IMR-90 (cell line): ENCODE results near the gene SPDYE16. TPM values are rescaled to one million over a fixed set of nuclear protein-coding genes. Genes with fewer than 3 reads are reported as not detected.
"Not testable (repeated sequence)": the region's sequence is repeated elsewhere in the genome, so short reads cannot be mapped to it uniquely, and the experiment has no call there.

Experiments used
- ATAC-seq: fragments of 200-7000 bp; cut with Tn5 transposase; 2 replicates; pipeline ENCODE4 v1.9.1; 2020; ENCODE audit warnings: low read depth, mild to moderate bottlenecking, moderate library complexity
- BruUV-seq: library from RNA; stranded (reverse); fragments of 400-500 nt; replicated peaks from 2 replicates; lab custom pipeline; 2021; lab: Mats Ljungman, UMichigan
- CTCF ChIA-PET: fragments of 300-600 bp; formaldehyde crosslinking; extraction: SDS; loops from one replicate; lab custom pipeline; 2021; ENCODE audit warnings: antibody characterized with exemption; lab: Yijun Ruan, JAX
- POLR2A ChIA-PET: fragments of 300-600 bp; sonication (Branson Sonifier 250); formaldehyde crosslinking; loops from one replicate; lab custom pipeline; 2022; ENCODE audit warnings: antibody characterized with exemption; ENCODE audit not compliant: unreplicated experiment; lab: Charles Lee
- DNase-seq: peaks from one replicate; pipeline ENCODE4 v3.0.0; 2013
- H2AFZ ChIP-seq: replicated peaks from 2 replicates; pipeline ENCODE3; 2013; ENCODE audit warnings: low read length, mild to moderate bottlenecking; ENCODE audit not compliant: poor library complexity
- H2AK5ac ChIP-seq: 2 replicates; pipeline ENCODE4 v1.6.1; 2013; ENCODE audit warnings: low read depth, low read length, inconsistent platforms
- H2AK9ac ChIP-seq: replicated peaks from 2 replicates; pipeline ENCODE3; 2013; ENCODE audit warnings: mild to moderate bottlenecking, low read depth, low read length, moderate library complexity; ENCODE audit not compliant: poor library complexity
- H2BK120ac ChIP-seq: 2 replicates; pipeline ENCODE4 v1.6.1; 2013; ENCODE audit warnings: low read depth, low read length, inconsistent platforms
- H2BK15ac ChIP-seq: 3 replicates; pipeline ENCODE4 v1.6.1; 2013; ENCODE audit warnings: low read depth, low read length, inconsistent platforms
- H2BK20ac ChIP-seq: 2 replicates; pipeline ENCODE4 v1.6.1; 2013; ENCODE audit warnings: low read depth, mild to moderate bottlenecking, inconsistent platforms, low read length, moderate library complexity
- H2BK5ac ChIP-seq: 2 replicates; pipeline ENCODE4 v1.6.1; 2013; ENCODE audit warnings: mild to moderate bottlenecking, low read depth, low read length, inconsistent platforms; ENCODE audit not compliant: poor library complexity, severe bottlenecking
- H3K14ac ChIP-seq: replicated peaks from 2 replicates; pipeline ENCODE4 v1.6.1; 2013; ENCODE audit warnings: low read depth, low read length, inconsistent platforms
- H3K18ac ChIP-seq: 2 replicates; pipeline ENCODE4 v1.6.1; 2013; ENCODE audit warnings: low read depth, low read length, control low read depth
- H3K23ac ChIP-seq: 2 replicates; pipeline ENCODE4 v1.6.1; 2013; ENCODE audit warnings: low read depth, low read length, inconsistent platforms
- H3K27ac ChIP-seq: 2 replicates; pipeline ENCODE4 v1.5.1; 2013; ENCODE audit warnings: mild to moderate bottlenecking, control low read depth, low read length; ENCODE audit not compliant: insufficient read depth
- H3K27me3 ChIP-seq: 2 replicates; pipeline ENCODE4 v1.6.1; 2013; ENCODE audit warnings: low read length; ENCODE audit not compliant: control insufficient read depth, insufficient read depth
- H3K36me3 ChIP-seq: 2 replicates; pipeline ENCODE4 v1.6.1; 2013; ENCODE audit warnings: low read length, mixed read lengths; ENCODE audit not compliant: control insufficient read depth, insufficient read depth
- H3K4ac ChIP-seq: 2 replicates; pipeline ENCODE4 v1.6.1; 2013; ENCODE audit warnings: low read depth, low read length, inconsistent platforms
- H3K4me1 ChIP-seq: 2 replicates; pipeline ENCODE4 v1.6.1; 2013; ENCODE audit warnings: low read length, mixed read lengths; ENCODE audit not compliant: control insufficient read depth, insufficient read depth
- H3K4me2 ChIP-seq: 2 replicates; pipeline ENCODE4 v1.6.1; 2013; ENCODE audit warnings: low read depth, mild to moderate bottlenecking, control low read depth, low read length, moderate library complexity
- H3K4me3 ChIP-seq: 2 replicates; pipeline ENCODE4 v1.5.1; 2013; ENCODE audit warnings: low read depth, mild to moderate bottlenecking, control low read depth, low read length, moderate library complexity; ENCODE audit not compliant: insufficient read depth
- H3K56ac ChIP-seq: 2 replicates; pipeline ENCODE4 v1.6.1; 2013; ENCODE audit warnings: low read length, inconsistent platforms; ENCODE audit not compliant: insufficient read depth; ENCODE audit errors: extremely low read depth
- H3K79me1 ChIP-seq, 2 experiments: 2 replicates each; pipeline ENCODE4 v1.6.1; 2013; ENCODE audit warnings: low read length in 2 of 2, inconsistent platforms in 1 of 2, low read depth in 1 of 2
- H3K9ac ChIP-seq: 2 replicates; pipeline ENCODE4 v1.6.1; 2013; ENCODE audit warnings: low read depth, low read length, control low read depth
- H3K9me1 ChIP-seq: 2 replicates; pipeline ENCODE4 v1.6.1; 2013; ENCODE audit warnings: low read length, inconsistent platforms; ENCODE audit not compliant: insufficient read depth
- H3K9me3 ChIP-seq: 2 replicates; pipeline ENCODE4 v1.6.1; 2013; ENCODE audit warnings: low read length; ENCODE audit not compliant: control insufficient read depth, insufficient read depth
- H4K20me1 ChIP-seq: 2 replicates; pipeline ENCODE4 v1.6.1; 2013; ENCODE audit warnings: low read length, inconsistent platforms; ENCODE audit not compliant: insufficient read depth
- H4K5ac ChIP-seq: 2 replicates; pipeline ENCODE4 v1.6.1; 2013; ENCODE audit warnings: mild to moderate bottlenecking, low read depth, low read length, control low read depth
- H4K8ac ChIP-seq, 2 experiments: 2 replicates each; pipeline ENCODE4 v1.6.1; 2013; ENCODE audit warnings: low read depth in 2 of 2, low read length in 2 of 2, control low read depth in 1 of 2, inconsistent platforms in 1 of 2
- H4K91ac ChIP-seq: 2 replicates; pipeline ENCODE4 v1.6.1; 2013; ENCODE audit warnings: low read depth, low read length, inconsistent platforms; ENCODE audit not compliant: insufficient read depth
- WGBS, 2 experiments: methylation state at CpG; one replicate each; pipeline versions ENCODE4 v1.1.5 to v1.1.7; 2013; ENCODE audit warnings: missing lambda C conversion rate in 2 of 2; ENCODE audit not compliant: insufficient read length in 1 of 2; ENCODE audit errors: extremely low coverage in 2 of 2; 5-methylcytosine and 5-hydroxymethylcytosine counted together
- dilution Hi-C: fragments of 300-500 bp; cut with HindIII; formaldehyde crosslinking; loops from one replicate; pipeline ENCODE4 v1.14.3; 2018; ENCODE audit warnings: low sequenced_read_pairs; ENCODE audit not compliant: unreplicated experiment
- in situ Hi-C: fragments of 300-500 bp; cut with MboI; formaldehyde crosslinking; loops from 3 replicates; pipeline ENCODE4 v1.14.3; 2019; ENCODE audit warnings: low sequenced_read_pairs, inconsistent platforms, mixed read lengths
- intact Hi-C: fragments of 100-400 bp; cut with micrococcal nuclease; formaldehyde crosslinking; loops from 2 replicates; pipeline ENCODE4 v1.10.0; 2022
- polyA plus RNA-seq, 3 experiments: library from polyadenylated mRNA; depleted of rRNA; stranded (reverse); fragments of >200 nt; gene quantifications; 2 replicates each; pipeline ENCODE4 v1.2.3, GENCODE V29; 2012; ENCODE audit warnings: low replicate concordance in 1 of 3
- total RNA-seq: library from RNA; depleted of rRNA; stranded (reverse); fragments of >200 nt; gene quantifications from 2 replicates; pipeline ENCODE4 v1.2.3, GENCODE V29; 2012

The SPDYE16 gene
- total and polyA plus RNA-seq, 2 of the 4 experiments (the other 2 are of a cell fraction), result not detected

DNA sequence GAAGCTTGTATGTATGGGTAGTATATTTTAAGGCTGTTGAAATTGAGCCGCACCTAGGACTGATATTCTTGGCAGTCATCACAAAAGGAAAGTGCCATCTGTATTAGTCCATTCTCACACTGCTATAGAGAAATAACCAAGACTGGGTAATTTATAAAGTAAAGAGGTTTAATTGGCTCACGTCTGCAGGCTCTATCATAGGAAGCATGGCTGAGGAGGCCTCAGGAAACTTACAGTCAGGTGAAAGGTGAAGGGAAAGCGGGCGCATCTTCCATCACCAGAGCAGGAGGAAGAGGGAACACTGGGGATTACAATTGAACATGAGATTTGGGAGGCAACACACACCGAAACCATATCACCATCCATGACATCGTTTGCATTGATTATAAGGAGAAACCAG is 8.9 kb upstream of the SPDYE16 start:
- H4K20me1 ChIP-seq, H2BK20ac ChIP-seq, H3K9me3 ChIP-seq, H3K14ac ChIP-seq, H4K91ac ChIP-seq, BruUV-seq, H4K8ac ChIP-seq, ATAC-seq, H3K4me2 ChIP-seq, H2AK9ac ChIP-seq, H3K56ac ChIP-seq, H3K23ac ChIP-seq, H3K4me3 ChIP-seq, intact Hi-C loops, H3K18ac ChIP-seq, POLR2A ChIA-PET, H2AK5ac ChIP-seq, in situ Hi-C loops, H4K5ac ChIP-seq, H3K27me3 ChIP-seq, H2AFZ ChIP-seq, H2BK5ac ChIP-seq, H2BK15ac ChIP-seq, DNase-seq, H2BK120ac ChIP-seq, H3K9ac ChIP-seq, H3K36me3 ChIP-seq, H3K9me1 ChIP-seq, H3K79me1 ChIP-seq, CTCF ChIA-PET, H3K4ac ChIP-seq, H3K27ac ChIP-seq, H3K4me1 ChIP-seq, dilution Hi-C loops: not testable (repeated sequence)
- WGBS, 2 experiments, result no CpG with 5 or more reads among the region's 6 CpGs

DNA sequence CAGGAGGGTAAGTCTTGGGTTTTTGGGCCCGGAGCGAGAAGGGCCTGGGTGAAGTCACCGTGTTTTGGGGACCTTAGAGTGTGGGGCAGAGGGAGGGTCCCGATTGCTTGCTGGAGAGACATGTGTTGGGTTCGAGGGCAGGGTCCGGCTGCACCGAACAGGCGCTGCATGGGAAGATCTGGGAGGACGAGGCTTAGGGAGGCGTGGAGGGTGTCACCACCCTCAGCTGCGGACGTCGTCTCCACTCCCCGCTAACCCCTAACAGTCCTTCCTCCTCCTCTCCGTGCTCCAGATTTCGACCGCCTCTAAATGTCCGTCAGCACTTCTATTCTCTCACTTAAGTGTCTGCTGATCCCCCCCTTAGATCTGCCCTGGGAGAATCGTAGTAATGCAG is 6.8 kb upstream of the SPDYE16 start:
- peak overlapping the region; percentile 17; the same call in 1 of the 3 replicates for H2BK15ac ChIP-seq
- H4K8ac ChIP-seq, result peak overlapping the region in 1 of 2 experiments; percentile 59; a peak in 1 of 4 replicates
- H3K4me1 ChIP-seq, POLR2A ChIA-PET, H3K9me1 ChIP-seq, dilution Hi-C loops, H2BK20ac ChIP-seq, intact Hi-C loops, H2AK9ac ChIP-seq, BruUV-seq, H3K23ac ChIP-seq, H3K27me3 ChIP-seq, H3K36me3 ChIP-seq, CTCF ChIA-PET, H3K79me1 ChIP-seq, H3K9me3 ChIP-seq, H2AFZ ChIP-seq, DNase-seq, H2BK120ac ChIP-seq, ATAC-seq, H4K20me1 ChIP-seq, H4K5ac ChIP-seq, in situ Hi-C loops, H4K91ac ChIP-seq, H3K18ac ChIP-seq: not testable (repeated sequence)
- H2AK5ac ChIP-seq, result 0 out of 2 replicates have a peak overlapping the region, but pooled peaks have one; percentile 16
- H3K9ac ChIP-seq, result peak overlapping the region; percentile 59
- peak overlapping the region; percentile 73 for H3K27ac ChIP-seq
- peak overlapping the region; percentile 65 for H3K4me2 ChIP-seq
- peak overlapping the region; percentile 89 for H3K4me3 ChIP-seq
- peak overlapping the region; percentile 71; the same call in 1 of the 2 replicates for H3K14ac ChIP-seq
- WGBS, 2 experiments, result no CpG with 5 or more reads among the region's 19 CpGs
- H2BK5ac ChIP-seq, result peak overlapping the region; percentile 78
- H3K56ac ChIP-seq, result peak overlapping the region; percentile 17; the same call in 1 of the 2 replicates
- peak overlapping the region; percentile 83 for H3K4ac ChIP-seq
